HG03575 (cell line): Measurements from ENCODE around the gene CYP39A1.

Experiments used
- ATAC-seq: cut with Tn5 transposase; IDR thresholded peaks from one replicate; pipeline ENCODE4 v1.9.1; 2021; ENCODE audit not compliant: unreplicated experiment, insufficient number of reproducible peaks, low FRiP score; ENCODE audit errors: extremely low read depth

Gene CYP39A1

DNA sequence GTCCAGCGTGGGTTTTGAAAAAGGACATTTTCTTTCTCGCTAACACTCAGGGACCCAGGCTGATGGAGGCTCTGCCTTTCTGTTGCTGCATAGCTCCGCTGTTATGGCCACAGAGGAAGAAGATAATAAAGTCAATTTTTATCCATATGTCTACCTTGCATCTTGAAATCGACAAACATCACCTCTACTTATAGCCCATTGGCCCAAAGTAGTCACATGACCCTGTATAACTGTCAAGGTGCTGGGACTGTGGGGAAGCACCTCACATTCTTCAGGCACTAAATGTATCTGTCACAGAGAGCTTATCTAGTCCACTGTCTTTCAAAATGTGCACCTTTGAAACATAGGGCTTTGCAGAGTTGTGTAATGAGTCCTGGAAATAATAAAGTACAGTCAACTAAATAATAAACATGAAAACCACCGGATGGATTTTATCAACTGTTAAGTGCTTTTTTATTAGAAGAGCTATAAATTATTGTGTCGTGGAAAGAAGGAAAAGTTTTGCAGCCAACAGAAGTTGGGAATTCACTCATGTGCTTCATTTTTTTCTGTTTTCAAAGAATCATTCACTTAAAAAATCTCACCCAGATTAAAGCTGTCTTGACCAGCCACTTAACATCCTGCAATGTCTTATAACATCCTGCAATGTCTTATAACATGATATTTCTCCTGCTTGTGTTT, 113.7 kb downstream of the CYP39A1 start:
- no peak for ATAC-seq

DNA sequence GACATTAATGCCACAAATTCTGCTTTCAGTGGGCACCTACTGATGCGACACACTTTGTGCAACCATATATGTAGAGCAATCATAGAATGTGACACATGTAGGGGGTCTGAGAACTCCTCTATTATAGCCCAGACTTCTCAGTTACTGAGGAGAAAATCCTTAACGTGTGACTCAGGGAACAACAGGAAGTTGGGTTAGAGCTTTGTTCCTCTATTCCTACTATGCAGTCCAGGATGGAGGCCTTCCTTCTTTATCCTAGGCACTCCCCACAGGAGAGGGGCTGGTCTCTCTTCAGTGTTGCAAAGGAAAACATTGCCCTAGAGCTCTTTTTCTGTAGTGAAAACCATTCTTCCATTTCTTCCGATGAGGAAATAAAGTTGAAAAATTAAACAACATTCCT, 121.7 kb downstream of the CYP39A1 start:
- ATAC-seq: no peak

DNA sequence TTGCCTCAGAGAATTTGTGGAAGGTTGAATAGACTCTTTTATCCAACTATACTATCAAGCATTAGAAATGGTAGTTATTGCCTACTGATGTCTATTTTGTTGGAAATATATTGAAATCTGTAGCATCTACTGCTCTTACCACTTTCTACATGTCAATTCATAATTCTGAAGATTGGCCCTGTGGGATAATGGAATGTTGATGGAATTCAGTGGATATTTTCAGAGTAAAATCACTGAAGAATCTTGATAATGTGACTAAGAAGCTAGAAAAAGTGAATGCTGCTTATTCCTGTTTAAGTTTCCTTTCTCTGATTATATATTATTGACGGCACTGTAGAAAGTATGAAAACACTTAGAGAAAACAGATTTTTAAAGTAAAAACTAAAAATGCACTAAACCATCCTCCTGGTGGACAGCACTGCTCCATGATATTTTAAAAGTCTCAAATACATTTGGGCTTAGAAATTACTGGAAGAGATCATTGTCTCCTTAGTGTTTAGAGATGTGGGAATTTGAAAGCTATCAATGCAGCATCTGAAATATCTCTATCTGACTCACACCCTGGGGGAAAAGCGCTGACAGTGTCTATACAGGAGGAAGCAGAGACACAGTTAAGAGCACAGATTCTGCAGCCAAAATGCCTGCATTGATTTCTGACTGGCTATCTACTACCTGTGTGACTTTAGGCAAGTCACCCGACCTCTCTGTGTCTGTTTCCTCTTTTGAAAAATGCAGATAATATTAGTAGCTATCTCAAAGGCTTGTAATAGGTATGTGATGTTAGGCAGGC, 123.5 kb downstream of the CYP39A1 start:
- no peak for ATAC-seq

DNA sequence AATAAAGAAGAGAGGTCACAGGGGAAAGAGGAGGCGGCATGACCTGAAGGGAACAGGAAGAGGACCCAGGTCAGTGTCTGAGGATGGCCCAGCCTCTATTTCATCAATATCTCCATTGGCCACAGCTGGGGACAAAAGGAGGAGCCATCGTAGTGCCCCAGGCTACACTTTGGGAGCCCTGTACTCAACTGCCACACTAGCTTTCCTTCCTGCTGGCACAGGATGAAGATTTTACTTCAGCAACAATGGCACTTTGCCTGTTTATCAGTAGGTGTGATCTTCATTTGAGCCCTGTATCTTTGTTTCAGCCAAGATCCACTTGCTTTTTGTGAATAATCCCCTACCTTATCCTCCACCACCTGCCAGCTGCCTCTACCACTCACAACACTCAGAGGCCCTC, 126.0 kb downstream of the CYP39A1 start:
- no peak for ATAC-seq

DNA sequence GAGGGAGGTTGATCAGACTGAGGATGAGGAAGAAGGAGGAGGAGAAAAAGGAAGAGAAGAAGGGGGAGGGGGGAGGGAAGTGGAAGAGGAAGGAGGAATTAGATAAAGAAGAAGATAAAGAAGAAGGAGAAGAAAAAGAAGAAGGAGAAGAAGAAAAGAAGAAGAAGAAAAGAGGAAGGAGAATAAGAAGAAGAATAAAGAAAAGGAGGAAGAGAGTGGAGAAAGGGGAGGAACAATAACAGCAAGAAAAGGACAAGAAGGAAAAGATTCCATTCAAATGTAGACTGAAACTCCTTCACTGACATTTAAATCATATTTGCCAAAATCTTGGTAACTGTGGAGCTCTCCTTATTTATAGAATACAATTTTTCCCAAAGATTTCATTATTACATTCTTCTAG, 127.0 kb downstream of the CYP39A1 start:
- ATAC-seq: no peak

DNA sequence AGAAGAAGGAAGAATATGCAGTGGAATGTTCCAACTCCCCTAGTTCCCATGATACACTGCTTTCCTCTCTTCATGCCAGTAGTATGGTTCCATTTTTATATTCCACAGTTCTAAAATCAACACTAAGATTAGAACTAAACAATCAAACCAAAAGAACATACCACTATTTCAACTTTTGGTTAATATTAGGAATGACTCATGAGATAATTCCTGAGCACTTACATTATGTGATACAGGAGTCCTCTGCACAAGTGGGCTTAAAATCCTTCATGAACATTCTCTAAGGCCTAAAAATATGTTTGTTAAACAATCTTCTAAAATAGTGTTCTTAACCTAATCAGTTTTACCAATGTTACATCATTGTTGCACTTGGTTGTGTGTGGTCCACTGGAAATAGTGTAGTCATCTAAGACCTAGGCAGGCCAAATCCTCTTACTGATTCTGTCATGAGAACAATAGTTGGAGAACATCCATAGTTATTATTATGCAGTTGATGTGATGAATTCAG, 131.1 kb downstream of the CYP39A1 start:
- ATAC-seq: no peak

DNA sequence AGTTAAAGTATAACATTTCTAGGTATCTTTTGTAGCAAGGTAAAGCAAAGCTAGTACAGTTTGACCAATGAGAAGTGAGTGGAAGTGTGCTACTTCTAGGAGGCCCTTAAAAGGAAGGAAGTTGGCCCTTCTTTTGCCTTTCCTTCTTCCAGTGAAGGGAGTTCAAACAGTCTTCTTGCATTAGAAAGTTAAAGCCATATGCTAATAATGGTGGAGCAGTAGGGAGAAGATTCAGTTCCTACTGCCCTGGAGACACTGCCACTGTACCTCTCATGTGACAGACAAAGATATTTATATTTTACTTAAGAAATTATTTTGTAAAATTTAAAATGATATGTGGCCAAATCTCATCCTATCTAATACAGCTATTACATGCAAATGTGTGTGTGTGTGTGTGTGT, 135.4 kb downstream of the CYP39A1 start:
- ATAC-seq: no peak

DNA sequence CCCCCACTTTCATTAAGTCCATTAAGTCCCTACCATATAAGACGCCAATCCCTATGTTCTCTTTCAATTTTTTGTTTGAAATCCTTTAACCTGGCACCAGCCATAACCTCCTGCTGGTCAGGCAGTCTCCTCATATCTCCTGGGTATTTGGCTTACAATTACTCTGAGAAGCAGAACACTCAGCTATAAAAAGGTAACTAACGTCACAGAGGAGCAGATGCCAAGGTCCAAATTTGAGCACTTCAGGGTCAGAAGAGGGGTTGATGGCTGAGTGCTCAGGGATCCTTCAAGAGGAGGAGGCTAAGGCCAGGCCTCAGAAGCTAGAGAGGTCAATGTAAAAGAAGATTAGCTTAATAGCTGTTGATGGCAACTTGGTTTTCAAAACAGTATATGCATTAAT, 139.1 kb downstream of the CYP39A1 start:
- ATAC-seq: no peak

DNA sequence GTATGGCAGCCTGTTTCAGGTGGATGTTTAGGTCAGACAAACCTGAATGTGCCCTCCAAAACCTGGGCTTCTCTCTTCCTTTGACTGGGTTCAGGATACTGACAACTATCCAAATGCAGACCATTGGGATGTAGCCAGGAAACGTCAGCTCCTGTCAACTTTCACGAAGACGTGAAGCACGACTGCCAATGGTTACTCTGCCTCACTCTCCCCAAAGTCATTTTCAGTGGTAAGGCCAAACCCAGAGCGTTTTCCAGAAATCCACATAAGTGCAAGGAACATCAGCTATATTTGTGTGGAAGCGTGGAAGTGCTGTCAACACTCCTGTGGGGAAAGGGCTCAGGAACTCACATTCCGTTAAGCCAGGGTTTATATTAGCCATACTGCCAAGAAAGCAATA, 141.3 kb downstream of the CYP39A1 start:
- ATAC-seq: no peak

DNA sequence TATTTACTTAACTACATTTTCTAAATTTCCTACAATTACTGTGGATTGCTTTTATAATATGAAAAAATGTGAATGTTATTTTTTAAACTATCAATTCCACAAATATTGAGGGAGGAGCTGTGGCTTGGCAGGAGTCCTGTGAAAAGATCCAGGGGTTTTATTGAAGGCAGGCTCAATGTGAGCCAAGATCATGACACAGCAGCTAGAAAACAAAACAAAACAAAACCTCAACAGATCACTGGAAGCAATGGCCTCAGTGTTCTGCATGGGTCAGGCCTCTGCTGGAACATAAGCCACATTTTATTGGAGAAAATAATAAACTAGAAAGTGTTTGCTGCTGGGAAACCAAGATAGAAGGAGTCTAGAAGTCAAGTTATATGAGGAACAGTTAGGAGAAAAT, 142.0 kb downstream of the CYP39A1 start:
- ATAC-seq: no peak

DNA sequence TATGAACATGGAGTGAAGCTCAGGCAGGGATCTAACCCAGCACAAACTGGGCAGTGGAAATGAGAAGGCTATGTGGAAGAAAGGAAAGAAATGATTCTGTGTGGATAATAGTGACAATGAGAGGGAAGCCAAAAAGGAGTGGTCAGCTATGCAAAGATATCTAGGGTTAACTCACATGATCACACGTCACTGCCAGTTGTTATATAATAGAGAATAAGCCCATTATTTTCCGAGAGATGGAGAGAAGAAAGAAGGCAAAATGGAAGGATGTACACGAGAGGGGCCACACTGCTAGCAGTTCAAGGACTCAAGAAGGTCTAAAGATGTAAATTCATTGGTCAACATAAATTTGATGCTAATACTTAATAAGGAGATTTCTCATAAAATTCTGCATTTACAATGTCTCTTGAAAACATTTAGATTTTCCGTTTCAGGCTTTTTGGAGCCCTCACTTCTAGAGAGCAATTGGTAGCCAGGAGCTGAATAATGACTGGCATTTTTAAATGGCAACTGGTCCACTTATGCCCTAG, 142.6 kb downstream of the CYP39A1 start:
- no peak for ATAC-seq

DNA sequence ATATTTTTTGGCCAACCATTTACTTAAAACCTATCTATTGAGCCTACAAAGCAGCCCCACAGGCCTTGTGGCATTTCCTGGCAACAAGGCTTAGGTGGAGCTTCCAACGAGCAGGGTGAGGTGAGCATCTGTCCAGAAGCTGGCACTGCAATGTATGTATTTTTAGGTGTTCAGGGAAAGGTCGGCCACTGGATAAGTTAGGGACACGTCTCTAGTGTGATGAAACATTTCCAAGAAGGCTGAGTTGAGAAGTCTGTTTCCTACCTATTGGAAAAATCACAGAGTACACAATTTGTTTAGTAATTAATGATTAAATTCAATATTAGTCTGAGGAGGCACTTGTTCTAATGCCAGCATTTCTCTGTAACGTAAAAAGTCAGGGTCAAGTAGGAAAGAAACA, 143.6 kb downstream of the CYP39A1 start:
- no peak for ATAC-seq

DNA sequence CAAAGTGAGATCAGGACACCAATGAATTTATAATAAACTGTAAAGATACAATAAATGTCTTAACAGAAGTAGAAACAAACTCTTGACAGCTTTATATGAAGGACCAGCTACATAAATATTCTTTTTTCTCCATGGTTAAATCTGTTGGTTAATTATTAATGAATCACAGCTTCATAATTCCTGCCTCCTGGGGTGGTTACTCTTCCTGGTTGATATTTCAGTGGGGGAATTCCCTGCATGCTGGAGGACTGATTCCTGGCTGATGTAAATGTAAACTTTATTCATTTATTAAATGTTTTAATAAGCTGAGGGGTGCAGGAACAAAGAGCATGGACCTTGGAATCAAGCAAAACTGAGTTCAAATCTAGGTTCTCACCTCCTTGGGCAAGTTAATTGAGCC, 145.2 kb downstream of the CYP39A1 start:
- no peak for ATAC-seq

DNA sequence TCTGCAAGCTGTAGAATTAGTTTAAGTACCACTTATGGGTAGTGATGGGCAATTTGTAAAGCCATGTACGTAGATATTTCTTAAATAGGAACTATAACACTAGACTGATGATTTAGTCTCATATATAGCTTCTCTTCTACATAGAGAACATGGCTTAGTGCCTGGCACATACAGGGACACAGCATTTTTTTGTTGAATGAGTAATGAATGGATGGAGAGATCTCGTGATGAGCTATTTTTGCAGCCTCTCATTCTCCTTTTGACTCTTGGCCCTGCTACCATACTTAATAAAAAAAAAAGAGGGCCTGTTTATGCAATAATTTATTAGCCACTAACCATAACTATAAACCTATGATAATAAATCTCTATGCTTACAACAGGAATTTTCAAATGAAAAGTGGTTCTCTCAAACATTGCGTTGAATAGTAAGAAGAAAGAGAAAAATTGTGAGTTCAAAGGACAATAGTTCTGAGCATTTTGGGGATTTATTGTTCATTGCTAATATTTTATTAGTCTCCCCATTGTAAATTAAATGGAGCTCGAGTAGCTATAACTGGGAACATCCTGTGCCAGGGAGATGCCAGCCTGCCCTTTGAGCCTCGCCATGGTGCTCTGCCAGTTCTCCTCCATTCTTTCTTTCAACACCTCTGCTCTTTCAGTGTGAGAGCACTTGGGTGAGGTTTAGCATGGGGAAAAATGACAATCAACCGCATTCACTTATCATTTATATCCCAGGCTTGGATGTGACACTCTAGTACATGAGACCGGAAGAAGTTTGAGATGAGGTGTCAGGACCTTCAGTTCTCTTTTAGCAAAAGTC, 146.7 kb downstream of the CYP39A1 start:
- no peak for ATAC-seq

DNA sequence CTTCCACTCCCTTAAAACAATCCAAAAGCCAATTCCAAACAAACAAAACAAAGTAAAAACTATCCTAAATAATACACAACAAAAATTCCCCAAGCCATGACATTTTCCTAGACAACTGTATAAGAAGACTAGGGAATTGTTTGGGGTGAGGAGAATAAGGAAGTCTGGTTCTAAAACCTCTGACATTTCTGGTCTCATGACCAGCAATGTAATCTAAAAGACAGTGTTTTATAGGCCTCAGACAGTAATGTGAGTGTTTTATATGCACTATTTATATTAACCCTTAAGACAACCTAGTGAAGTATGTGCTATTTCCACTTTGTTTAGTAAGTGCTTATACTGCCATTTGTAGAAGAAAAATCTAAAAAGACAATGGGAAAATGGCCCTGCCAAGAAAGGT, 148.4 kb downstream of the CYP39A1 start:
- ATAC-seq: no peak

DNA sequence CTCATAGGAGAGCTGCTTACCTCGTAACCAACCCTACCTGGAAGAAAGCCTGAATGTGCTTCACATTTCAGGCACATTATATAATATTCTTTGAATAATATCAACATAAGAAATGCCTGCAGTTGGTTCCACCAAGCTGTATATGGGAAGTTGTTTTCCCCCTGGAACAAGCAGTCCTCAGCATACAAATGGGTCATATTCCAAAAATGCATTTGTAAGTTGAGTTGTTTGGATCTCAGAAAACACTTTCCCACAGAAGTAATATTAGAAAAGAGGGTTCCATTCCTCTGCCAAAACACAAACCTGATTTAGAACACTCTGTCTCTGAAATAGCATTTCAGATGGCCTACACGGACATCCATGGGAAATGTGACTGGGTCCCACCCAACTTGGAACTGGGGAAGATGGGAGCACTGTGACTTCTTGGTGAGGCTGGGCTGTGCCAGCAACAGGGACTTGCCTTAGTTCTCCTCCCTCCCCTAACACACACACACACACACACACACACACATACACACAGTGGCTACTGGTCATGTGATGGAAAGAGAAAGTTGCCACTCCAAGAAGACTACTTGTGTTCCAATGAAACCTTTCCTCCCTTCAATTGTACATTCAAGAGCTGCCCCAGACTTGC, 150.0 kb downstream of the CYP39A1 start:
- ATAC-seq: no peak

DNA sequence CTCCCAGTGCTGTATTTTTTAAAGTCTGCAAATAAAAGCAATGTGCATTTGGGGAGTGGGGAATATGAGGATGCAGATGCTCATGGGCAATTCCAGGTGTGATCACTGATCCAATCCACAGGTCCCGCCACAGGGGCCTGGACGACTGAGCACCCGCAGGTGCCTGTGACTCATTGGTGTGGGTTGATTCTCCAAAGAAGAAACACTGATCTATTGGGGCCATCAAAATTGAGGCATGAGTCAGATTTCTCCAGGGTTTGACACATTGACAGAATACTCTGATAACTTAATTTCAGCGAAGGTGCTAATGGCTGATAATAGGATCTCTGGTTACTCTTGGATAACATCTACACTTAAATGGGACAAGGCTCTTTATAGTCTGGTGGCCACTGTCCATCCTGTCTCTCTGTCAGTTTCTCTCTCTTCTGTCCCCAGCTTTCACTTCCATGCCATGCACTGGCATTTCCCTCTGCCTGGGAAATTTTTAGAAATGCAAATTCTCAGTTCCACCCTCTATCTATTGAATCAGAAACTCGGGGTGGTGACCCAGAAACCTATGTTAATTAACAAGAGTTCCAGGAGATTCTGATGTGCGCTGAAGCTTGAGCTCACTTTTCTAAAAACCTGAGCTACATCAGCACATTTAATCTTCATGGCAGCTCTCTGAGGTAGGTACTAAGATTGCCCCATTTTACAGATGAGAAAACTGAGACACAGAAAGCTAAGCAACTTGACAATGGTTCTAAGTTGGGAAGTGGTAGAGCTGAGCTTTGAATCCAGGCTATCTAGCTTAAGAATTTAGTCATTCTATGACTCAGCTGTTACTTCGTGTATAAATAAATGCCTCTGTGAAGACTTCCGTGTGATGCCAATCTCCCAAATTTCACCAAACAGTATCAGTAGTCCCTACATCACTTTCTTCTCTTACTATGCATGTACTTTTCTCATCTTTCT, 151.2 kb downstream of the CYP39A1 start:
- no peak for ATAC-seq

DNA sequence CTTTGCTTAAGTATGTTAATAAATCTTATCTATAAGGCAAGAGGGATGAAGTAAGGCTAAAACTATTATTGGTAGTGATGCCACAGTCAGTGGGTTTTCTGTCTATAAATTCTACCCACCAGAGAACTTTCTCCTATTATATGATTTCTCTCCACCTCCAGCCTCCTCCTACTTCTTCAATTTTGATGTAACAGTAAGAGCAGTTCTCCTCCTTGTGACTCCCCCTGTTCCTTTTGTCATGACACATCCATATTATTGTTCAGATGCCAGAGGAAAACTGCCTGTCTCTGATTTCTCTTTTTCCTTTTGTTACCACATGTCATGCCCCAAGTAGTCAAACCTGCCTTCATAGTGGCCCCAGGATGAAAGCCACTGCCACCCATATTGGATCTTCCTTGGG, 152.2 kb downstream of the CYP39A1 start:
- ATAC-seq: no peak
